ENCODE measurements around the gene SLC4A5. TPM values are rescaled to one million over a fixed set of nuclear protein-coding genes. Genes with fewer than 3 reads are reported as not detected.
A peak's percentile ranks its signal among the peaks of the same experiment; 100 is the strongest.
"Not testable (repeated sequence)": the region's sequence is repeated elsewhere in the genome, so short reads cannot be mapped to it uniquely, and the experiment has no call there.

Gene SLC4A5
- polyA plus RNA-seq, 2 donors: 0.28 to 0.33 TPM

DNA sequence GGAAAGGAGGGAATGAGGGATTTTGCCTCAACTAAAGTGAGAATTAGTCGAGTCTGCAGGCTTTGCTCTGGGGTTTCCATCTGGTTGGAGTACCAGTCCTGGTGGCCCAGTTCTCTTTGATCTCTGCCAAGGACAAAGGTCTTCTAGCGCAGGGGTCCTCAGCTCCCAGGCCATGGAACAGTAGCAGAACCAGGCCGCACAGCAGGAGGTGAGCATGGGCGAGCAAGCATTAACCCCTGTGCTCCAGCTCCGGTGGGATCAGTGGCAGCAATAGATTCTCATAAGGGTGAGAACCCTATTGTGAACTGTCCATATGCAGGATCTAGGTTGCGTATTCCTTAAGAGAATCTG, 120.9 kb downstream of the SLC4A5 start:
- Histone ChIP-seq H3K4me3 (ENCODE audit: low read depth in 1 of 2, low read length in 2 of 2) (no peak overlapping the region), H3K27ac (ENCODE audit: low read depth in 2 of 2, low read length in 1 of 2) (no peak overlapping the region)
- WGBS, 2 donors: 93 to 95% methylated on average over 6 of the region's 6 CpGs

DNA sequence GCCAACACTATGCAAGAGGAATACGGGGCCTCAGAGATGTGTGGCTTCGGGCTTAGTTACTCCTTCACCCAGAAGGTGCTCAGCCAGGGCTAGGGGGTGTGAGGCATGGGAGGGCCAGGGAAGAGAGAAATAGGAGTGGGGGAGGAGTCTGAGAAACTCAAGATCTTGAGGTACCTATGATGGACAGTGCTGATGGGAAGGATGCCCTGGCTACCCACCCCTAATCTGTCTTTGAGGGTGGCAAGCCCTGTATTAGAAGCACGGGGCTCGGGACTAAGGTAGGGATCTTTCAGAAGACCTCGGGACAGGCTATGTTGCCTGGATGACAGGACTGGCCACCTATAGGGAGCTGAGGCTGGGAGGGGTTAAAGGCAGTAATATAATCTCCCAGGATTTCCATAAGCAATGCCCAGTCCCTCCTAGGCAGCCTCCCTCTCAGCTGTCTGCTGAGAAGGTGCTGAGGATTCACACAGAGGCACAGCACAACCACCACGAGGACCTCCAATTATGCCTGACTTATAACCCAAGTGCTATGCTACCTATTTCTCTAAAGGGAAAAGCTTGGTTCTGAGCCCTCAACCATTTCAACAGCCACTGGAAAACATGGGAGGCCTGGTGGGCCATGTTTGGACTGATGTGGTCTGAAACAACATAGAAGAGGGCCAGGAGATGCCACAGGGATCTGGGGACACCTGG, 121.5 kb downstream of the SLC4A5 start:
- peaks cover 0 to 2% of the 10 kb centered on the region in 2 donors for H3K4me1 ChIP-seq (ENCODE audit: control insufficient read depth in 2 of 2, insufficient read depth in 2 of 2, low read length in 1 of 2)
- no peak overlapping the region for H3K27ac ChIP-seq (ENCODE audit: low read depth in 2 of 2, low read length in 1 of 2)
- H3K4me3 ChIP-seq (ENCODE audit: low read depth in 1 of 2, low read length in 2 of 2): no peak overlapping the region
- H3K9me3 ChIP-seq (ENCODE audit: control insufficient read depth in 2 of 2, insufficient read depth in 1 of 2, low read depth in 1 of 2, low read length in 1 of 2): no peaks in the 10 kb centered on the region
- WGBS, 2 donors: 93 to 96% methylated on average over 6 of the region's 6 CpGs
- H3K27me3 ChIP-seq (ENCODE audit: control insufficient read depth in 1 of 2, insufficient read depth in 2 of 2, low read length in 2 of 2): no peaks in the 10 kb centered on the region
- no peaks in the 10 kb centered on the region for H3K36me3 ChIP-seq (ENCODE audit: control insufficient read depth in 2 of 2, insufficient read depth in 2 of 2, low read length in 1 of 2)

More for the DNA sequence above, 120.9 kb downstream of the SLC4A5 start:
- Histone ChIP-seq H3K9me3 (ENCODE audit: control insufficient read depth in 2 of 2, insufficient read depth in 1 of 2, low read depth in 1 of 2, low read length in 1 of 2) (no peaks in the 10 kb centered on the region), H3K36me3 (ENCODE audit: control insufficient read depth in 2 of 2, insufficient read depth in 2 of 2, low read length in 1 of 2) (no peaks in the 10 kb centered on the region), H3K4me1 (ENCODE audit: control insufficient read depth in 2 of 2, insufficient read depth in 2 of 2, low read length in 1 of 2) (peaks cover 0 to 4% of the 10 kb centered on the region in 2 donors), H3K27me3 (ENCODE audit: control insufficient read depth in 1 of 2, insufficient read depth in 2 of 2, low read length in 2 of 2) (no peaks in the 10 kb centered on the region)

DNA sequence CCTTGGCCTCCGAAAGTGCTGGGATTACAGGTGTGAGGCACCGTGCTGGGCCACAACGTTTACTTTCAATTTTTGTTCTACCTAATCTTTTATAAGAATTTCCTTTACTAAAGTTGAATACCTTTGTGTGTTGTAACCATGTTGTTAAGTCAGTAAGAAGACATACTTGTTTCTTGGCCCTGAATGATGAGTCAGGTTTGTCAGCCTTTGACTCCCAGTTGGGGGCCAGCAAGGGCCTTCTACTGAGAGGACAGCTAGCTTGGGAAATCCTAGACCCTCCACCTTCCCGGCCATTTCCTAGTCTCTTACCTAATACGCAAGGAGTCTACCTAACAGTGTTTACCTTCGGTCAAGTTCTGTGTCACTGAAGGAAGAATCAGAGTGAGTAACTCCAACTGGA, 122.1 kb downstream of the SLC4A5 start:
- H3K27me3 ChIP-seq (ENCODE audit: control insufficient read depth in 1 of 2, insufficient read depth in 2 of 2, low read length in 2 of 2): no peaks in the 10 kb centered on the region
- H3K4me1 ChIP-seq (ENCODE audit: control insufficient read depth in 2 of 2, insufficient read depth in 2 of 2, low read length in 1 of 2): no peaks in the 10 kb centered on the region
- no peaks in the 10 kb centered on the region for H3K36me3 ChIP-seq (ENCODE audit: control insufficient read depth in 2 of 2, insufficient read depth in 2 of 2, low read length in 1 of 2)
- H3K9me3 ChIP-seq (ENCODE audit: control insufficient read depth in 2 of 2, insufficient read depth in 1 of 2, low read depth in 1 of 2, low read length in 1 of 2): no peaks in the 10 kb centered on the region
- WGBS, 2 donors: 94 to 96% methylated on average over 6 of the region's 6 CpGs
- no peak overlapping the region for H3K27ac ChIP-seq (ENCODE audit: low read depth in 2 of 2, low read length in 1 of 2)
- H3K4me3 ChIP-seq (ENCODE audit: low read depth in 1 of 2, low read length in 2 of 2): no peak overlapping the region

DNA sequence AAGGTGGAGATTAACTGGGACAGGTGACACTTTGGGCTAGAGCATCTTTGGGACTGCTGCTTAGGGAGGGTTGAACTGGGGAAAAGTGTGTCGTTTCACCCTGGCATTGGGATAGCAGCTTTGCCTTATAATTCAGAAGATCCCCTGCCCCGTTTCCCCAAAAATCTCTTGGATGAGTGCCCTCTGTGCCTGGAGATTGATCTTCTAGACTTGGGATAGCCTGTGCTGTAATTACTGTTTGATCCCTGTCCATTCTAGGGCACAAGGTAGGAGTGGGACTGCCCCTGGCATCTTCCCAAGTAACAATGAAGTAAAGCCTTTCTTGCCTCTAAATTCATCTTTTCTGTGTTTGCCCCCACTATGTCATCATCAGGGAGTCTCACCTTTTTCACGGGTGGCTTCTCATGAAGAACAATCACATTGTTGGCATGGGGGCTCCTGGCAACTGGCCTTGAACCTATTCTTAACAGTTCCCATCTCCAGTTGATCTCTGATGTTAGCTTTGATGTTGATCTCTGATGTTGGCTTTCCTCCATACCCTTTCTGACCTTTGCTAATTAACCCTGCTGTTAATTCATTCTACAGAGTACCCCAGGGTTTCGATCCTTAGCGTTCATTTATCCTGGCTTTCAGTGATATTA, 123.2 kb downstream of the SLC4A5 start:
- H3K36me3 ChIP-seq (ENCODE audit: control insufficient read depth in 2 of 2, insufficient read depth in 2 of 2, low read length in 1 of 2): no peaks in the 10 kb centered on the region
- H3K4me3 ChIP-seq (ENCODE audit: low read depth in 1 of 2, low read length in 2 of 2): no peak overlapping the region
- no peaks in the 10 kb centered on the region for H3K9me3 ChIP-seq (ENCODE audit: control insufficient read depth in 2 of 2, insufficient read depth in 1 of 2, low read depth in 1 of 2, low read length in 1 of 2)
- H3K27ac ChIP-seq (ENCODE audit: low read depth in 2 of 2, low read length in 1 of 2): no peak overlapping the region
- no peaks in the 10 kb centered on the region for H3K4me1 ChIP-seq (ENCODE audit: control insufficient read depth in 2 of 2, insufficient read depth in 2 of 2, low read length in 1 of 2)
- WGBS, 2 donors: 93% methylated on average over 5 of the region's 5 CpGs
- H3K27me3 ChIP-seq (ENCODE audit: control insufficient read depth in 1 of 2, insufficient read depth in 2 of 2, low read length in 2 of 2): no peaks in the 10 kb centered on the region

DNA sequence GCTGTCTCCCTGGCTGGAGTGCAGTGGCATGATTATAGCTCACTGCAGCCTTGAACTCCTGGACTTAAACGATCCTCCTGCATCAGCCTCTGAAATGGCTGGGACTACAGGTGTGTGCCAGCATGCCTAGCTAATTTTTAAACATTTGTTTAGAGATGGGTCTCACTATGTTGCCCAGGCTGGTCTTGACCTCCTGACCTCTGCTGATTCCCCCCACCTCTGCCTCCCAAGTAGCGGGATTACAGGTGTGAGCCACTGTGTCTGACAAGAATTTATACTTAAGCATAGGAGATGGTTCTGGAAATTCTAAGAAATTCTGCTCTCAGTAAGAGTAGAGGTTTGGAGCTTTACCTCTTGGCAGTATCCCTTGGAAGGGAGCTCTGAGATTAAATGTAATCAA, 126.6 kb downstream of the SLC4A5 start:
- Histone ChIP-seq H3K27me3 (ENCODE audit: control insufficient read depth in 1 of 2, insufficient read depth in 2 of 2, low read length in 2 of 2) (no peaks in the 10 kb centered on the region), H3K9me3 (ENCODE audit: control insufficient read depth in 2 of 2, insufficient read depth in 1 of 2, low read depth in 1 of 2, low read length in 1 of 2) (no peaks in the 10 kb centered on the region), H3K27ac (ENCODE audit: low read depth in 2 of 2, low read length in 1 of 2) (no peak overlapping the region), H3K4me3 (ENCODE audit: low read depth in 1 of 2, low read length in 2 of 2) (no peak overlapping the region), H3K36me3 (ENCODE audit: control insufficient read depth in 2 of 2, insufficient read depth in 2 of 2, low read length in 1 of 2) (peaks cover 2 to 3% of the 10 kb centered on the region in 2 donors), H3K4me1 (ENCODE audit: control insufficient read depth in 2 of 2, insufficient read depth in 2 of 2, low read length in 1 of 2) (no peaks in the 10 kb centered on the region)
- WGBS, 2 donors: 81 to 91% methylated on average over 2 of the region's 2 CpGs

DNA sequence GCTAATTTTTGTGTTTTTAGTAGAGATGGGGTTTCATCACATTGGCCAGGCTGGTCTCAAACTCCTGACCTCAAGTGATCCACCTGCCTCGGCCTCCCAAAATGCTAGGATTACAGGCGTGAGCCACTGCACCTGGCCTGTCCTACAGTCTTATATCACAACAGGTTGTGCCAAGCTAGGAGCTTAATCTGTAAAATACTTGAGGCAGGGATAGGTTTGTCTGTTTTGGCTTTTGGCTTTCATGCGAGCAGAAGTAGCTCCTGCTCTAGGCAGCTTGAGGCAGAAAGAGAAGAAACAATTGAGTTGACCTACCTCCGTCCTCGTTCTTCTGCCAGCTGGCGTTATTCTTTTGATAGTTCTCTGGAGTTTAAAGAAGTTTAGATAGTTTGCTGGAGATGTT, 127.4 kb downstream of the SLC4A5 start:
- H3K4me1 ChIP-seq (ENCODE audit: control insufficient read depth in 2 of 2, insufficient read depth in 2 of 2, low read length in 1 of 2); H3K27me3 ChIP-seq (ENCODE audit: control insufficient read depth in 1 of 2, insufficient read depth in 2 of 2, low read length in 2 of 2); H3K27ac ChIP-seq (ENCODE audit: low read depth in 2 of 2, low read length in 1 of 2); H3K4me3 ChIP-seq (ENCODE audit: low read depth in 1 of 2, low read length in 2 of 2); H3K9me3 ChIP-seq (ENCODE audit: control insufficient read depth in 2 of 2, insufficient read depth in 1 of 2, low read depth in 1 of 2, low read length in 1 of 2); H3K36me3 ChIP-seq (ENCODE audit: control insufficient read depth in 2 of 2, insufficient read depth in 2 of 2, low read length in 1 of 2): not testable (repeated sequence)
- WGBS, 2 donors: 92% methylated on average over 6 of the region's 6 CpGs

DNA sequence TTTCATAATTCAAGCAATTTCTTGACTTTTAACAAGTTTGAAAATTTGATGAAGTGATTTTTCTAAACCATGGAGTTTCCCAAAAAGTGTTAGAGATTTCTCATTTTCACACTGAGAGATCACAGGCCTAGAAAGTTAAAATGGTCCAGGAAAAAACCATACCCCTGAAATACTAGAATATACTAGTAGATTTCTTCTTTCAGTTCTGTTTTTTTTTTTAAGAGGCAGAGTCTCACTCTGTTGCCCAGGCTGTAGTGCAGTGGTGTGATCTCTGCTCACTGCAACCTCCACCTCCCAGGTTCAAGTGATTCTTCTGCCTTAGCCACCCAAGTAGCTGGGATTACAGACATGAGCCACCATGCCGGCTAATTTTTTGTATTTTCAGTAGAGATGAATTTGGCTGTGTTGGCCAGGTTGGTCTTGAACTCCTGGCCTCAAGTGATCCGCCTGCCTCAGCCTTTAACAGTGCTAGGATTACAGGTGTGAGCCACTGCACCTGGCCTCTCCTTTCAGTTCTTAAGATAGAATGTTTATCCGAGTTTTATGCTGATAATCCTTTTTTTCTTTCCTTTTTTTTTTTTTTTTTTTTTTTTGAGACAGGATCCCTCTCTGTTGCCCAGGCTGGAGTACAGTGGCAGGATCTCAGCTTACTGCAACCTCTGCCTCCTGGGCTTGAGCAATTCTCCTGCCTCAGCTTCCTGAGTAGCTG, 130.4 kb downstream of the SLC4A5 start:
- no peaks in the 10 kb centered on the region for H3K4me1 ChIP-seq (ENCODE audit: control insufficient read depth in 2 of 2, insufficient read depth in 2 of 2, low read length in 1 of 2)
- H3K27ac ChIP-seq (ENCODE audit: low read depth in 2 of 2, low read length in 1 of 2): no peak overlapping the region
- no peaks in the 10 kb centered on the region for H3K9me3 ChIP-seq (ENCODE audit: control insufficient read depth in 2 of 2, insufficient read depth in 1 of 2, low read depth in 1 of 2, low read length in 1 of 2)
- WGBS, 2 donors: 84 to 95% methylated on average over 3 of the region's 3 CpGs
- no peak overlapping the region for H3K4me3 ChIP-seq (ENCODE audit: low read depth in 1 of 2, low read length in 2 of 2)
- no peaks in the 10 kb centered on the region for H3K27me3 ChIP-seq (ENCODE audit: control insufficient read depth in 1 of 2, insufficient read depth in 2 of 2, low read length in 2 of 2)
- H3K36me3 ChIP-seq (ENCODE audit: control insufficient read depth in 2 of 2, insufficient read depth in 2 of 2, low read length in 1 of 2): peaks cover 2 to 6% of the 10 kb centered on the region in 2 donors

DNA sequence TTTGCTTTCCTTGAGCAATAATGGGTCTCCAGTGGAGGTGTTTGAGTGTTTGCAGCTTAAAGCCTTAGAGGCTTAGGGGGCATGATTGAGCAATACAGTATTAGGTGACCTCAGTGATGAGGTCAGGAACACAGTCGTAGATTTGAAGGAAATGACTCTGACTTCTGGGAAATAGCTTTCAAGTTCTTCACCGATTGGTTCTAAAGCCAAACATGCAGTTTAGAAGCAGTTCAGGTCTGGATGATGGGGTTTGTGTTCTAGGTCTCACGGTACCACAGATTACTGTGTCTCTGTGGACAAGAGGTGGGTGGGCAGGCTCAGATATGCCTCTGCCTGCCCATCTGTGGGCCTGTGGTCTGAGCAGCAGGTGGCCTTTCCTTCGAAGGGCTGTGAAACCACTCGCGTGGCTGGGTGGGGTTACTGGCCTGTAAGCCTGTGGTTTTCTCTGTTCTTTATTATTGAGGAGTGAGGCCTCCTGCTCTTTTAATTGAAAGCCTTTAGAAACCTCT, 137.0 kb downstream of the SLC4A5 start:
- no peaks in the 10 kb centered on the region for H3K9me3 ChIP-seq (ENCODE audit: control insufficient read depth in 2 of 2, insufficient read depth in 1 of 2, low read depth in 1 of 2, low read length in 1 of 2)
- 41 to 50% methylated on average over 6 of the region's 6 CpGs for WGBS, 2 donors
- no peaks in the 10 kb centered on the region for H3K27me3 ChIP-seq (ENCODE audit: control insufficient read depth in 1 of 2, insufficient read depth in 2 of 2, low read length in 2 of 2)
- peaks cover 0 to 3% of the 10 kb centered on the region in 2 donors for H3K36me3 ChIP-seq (ENCODE audit: control insufficient read depth in 2 of 2, insufficient read depth in 2 of 2, low read length in 1 of 2)
- peaks cover 0 to 4% of the 10 kb centered on the region in 2 donors for H3K4me1 ChIP-seq (ENCODE audit: control insufficient read depth in 2 of 2, insufficient read depth in 2 of 2, low read length in 1 of 2)
- no peak overlapping the region for H3K4me3 ChIP-seq (ENCODE audit: low read depth in 1 of 2, low read length in 2 of 2)
- peak overlapping the region; percentile 84 to 89 for H3K27ac ChIP-seq (ENCODE audit: low read depth in 2 of 2, low read length in 1 of 2)

DNA sequence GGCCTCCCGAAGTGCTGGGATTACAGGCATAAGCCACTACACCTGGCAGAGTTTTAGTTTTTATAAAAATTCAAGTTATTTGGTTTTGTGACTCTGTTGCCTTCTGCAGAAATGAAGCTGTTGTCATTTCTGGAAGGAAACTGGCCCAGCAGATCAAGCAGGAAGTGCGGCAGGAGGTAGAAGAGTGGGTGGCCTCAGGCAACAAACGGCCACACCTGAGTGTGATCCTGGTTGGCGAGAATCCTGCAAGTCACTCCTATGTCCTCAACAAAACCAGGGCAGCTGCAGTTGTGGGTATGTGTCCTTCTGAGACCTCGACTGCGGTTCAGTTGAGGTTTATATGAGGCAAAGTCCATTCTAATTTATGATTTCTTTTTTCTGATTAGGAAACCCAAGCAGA, 137.6 kb downstream of the SLC4A5 start:
- H3K36me3 ChIP-seq (ENCODE audit: control insufficient read depth in 2 of 2, insufficient read depth in 2 of 2, low read length in 1 of 2): peaks cover 0 to 3% of the 10 kb centered on the region in 2 donors
- no peak overlapping the region for H3K4me3 ChIP-seq (ENCODE audit: low read depth in 1 of 2, low read length in 2 of 2)
- no peaks in the 10 kb centered on the region for H3K27me3 ChIP-seq (ENCODE audit: control insufficient read depth in 1 of 2, insufficient read depth in 2 of 2, low read length in 2 of 2)
- H3K4me1 ChIP-seq (ENCODE audit: control insufficient read depth in 2 of 2, insufficient read depth in 2 of 2, low read length in 1 of 2): peaks cover 0 to 4% of the 10 kb centered on the region in 2 donors
- H3K27ac ChIP-seq (ENCODE audit: low read depth in 2 of 2, low read length in 1 of 2): peak overlapping the region; percentile 70 to 84
- 23 to 38% methylated on average over 6 of the region's 6 CpGs for WGBS, 2 donors
- no peaks in the 10 kb centered on the region for H3K9me3 ChIP-seq (ENCODE audit: control insufficient read depth in 2 of 2, insufficient read depth in 1 of 2, low read depth in 1 of 2, low read length in 1 of 2)

Data from esophagus (tissue), 2 donors.